ENCODE measurements around the gene SRSF8. TPM values are rescaled to one million over a fixed set of nuclear protein-coding genes. Genes with fewer than 3 reads are reported as not detected.

The SRSF8 gene
- total and polyA plus RNA-seq, 9 of the 15 experiments (the other 6 are each of a cell fraction or from before 2014, with no cell fraction given), result 18.0 to 53.4 (median 27.9) TPM

DNA sequence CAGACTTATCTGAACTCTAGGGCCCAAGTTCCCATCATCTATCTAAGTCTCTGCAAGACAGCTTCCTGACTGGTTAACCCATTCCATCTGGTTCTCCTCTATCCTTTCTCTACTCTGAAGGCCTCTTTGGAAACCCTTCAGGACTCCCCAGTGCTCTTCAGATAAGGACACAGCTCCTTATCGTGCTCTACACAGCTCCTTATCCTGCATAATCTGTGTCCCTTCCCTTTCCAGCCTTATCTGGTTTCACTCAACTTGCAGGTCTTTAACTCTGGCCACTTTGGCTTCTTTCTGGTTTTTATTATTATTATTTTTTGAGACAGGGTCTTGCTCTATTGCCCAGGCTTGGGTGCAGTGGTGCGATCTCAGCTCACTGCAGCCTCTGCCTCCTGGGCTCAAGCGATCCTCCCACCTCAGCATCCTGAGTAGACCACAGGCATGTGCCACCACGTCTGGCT lies 33.5 kb downstream of the SRSF8 start (continued):
- peak; percentile 96 for TF ChIP-seq ADNP (tag; IDR thresholded peaks at IDR 0.05)
- no peak for TF ChIP-seq ZFP1 (CRISPR knock-in tag; IDR thresholded peaks at IDR 0.05)
- TF ChIP-seq TRIM28 (IDR thresholded peaks at IDR 0.05), result no peak
- no peak for TF ChIP-seq HDAC6 (IDR thresholded peaks at IDR 0.05; ENCODE audit: low read depth, low read length)
- TF ChIP-seq NFXL1 (CRISPR knock-in tag; IDR thresholded peaks at IDR 0.05), result no peak
- TF ChIP-seq BCL6 (CRISPR knock-in tag; IDR thresholded peaks at IDR 0.05), result no peak
- TF ChIP-seq, protein P1, sequence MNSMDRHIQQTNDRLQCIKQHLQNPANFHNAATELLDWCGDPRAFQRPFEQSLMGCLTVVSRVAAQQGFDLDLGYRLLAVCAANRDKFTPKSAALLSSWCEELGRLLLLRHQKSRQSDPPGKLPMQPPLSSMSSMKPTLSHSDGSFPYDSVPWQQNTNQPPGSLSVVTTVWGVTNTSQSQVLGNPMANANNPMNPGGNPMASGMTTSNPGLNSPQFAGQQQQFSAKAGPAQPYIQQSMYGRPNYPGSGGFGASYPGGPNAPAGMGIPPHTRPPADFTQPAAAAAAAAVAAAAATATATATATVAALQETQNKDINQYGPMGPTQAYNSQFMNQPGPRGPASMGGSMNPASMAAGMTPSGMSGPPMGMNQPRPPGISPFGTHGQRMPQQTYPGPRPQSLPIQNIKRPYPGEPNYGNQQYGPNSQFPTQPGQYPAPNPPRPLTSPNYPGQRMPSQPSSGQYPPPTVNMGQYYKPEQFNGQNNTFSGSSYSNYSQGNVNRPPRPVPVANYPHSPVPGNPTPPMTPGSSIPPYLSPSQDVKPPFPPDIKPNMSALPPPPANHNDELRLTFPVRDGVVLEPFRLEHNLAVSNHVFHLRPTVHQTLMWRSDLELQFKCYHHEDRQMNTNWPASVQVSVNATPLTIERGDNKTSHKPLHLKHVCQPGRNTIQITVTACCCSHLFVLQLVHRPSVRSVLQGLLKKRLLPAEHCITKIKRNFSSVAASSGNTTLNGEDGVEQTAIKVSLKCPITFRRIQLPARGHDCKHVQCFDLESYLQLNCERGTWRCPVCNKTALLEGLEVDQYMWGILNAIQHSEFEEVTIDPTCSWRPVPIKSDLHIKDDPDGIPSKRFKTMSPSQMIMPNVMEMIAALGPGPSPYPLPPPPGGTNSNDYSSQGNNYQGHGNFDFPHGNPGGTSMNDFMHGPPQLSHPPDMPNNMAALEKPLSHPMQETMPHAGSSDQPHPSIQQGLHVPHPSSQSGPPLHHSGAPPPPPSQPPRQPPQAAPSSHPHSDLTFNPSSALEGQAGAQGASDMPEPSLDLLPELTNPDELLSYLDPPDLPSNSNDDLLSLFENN (IDR thresholded peaks at IDR 0.05; ENCODE audit: low read depth in 2 of 2, low read length in 2 of 2), result peak in 1 of 2 experiments; percentile 71; a peak in 1 of 4 replicates
- TF ChIP-seq RAD21 (CRISPR knock-in tag; conservative IDR thresholded peaks at IDR 0.05 in 1 of 2, IDR thresholded peaks at IDR 0.05 in 1 of 2), result peak; percentile 15 to 27; a peak in 3 of 4 replicates
- no peak for TF ChIP-seq ETV6 (IDR thresholded peaks at IDR 0.05; ENCODE audit: borderline replicate concordance in 1 of 2, low read depth in 2 of 2, low read length in 1 of 2)
- no peak for TF ChIP-seq ETV6 (CRISPR knock-in tag; IDR thresholded peaks at IDR 0.05; ENCODE audit: borderline replicate concordance)
- TF ChIP-seq, protein P2, sequence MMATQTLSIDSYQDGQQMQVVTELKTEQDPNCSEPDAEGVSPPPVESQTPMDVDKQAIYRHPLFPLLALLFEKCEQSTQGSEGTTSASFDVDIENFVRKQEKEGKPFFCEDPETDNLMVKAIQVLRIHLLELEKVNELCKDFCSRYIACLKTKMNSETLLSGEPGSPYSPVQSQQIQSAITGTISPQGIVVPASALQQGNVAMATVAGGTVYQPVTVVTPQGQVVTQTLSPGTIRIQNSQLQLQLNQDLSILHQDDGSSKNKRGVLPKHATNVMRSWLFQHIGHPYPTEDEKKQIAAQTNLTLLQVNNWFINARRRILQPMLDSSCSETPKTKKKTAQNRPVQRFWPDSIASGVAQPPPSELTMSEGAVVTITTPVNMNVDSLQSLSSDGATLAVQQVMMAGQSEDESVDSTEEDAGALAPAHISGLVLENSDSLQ (IDR thresholded peaks at IDR 0.05), result peak; percentile 82
- TF ChIP-seq DNMT1 (IDR thresholded peaks at IDR 0.05), result no peak
- TF ChIP-seq FOS (IDR thresholded peaks at IDR 0.05; ENCODE audit: extremely low read depth, insufficient read length), result no peak
